BJ (cell line): ENCODE data around the gene LOXL3. TPM values are rescaled to one million over a fixed set of nuclear protein-coding genes. Genes with fewer than 3 reads are reported as not detected.

Experiments used
- CTCF ChIA-PET: fragments of 350-600 bp; formaldehyde crosslinking; extraction: SDS; loops from one replicate; lab custom pipeline; 2021; ENCODE audit warnings: antibody characterized with exemption, inconsistent platforms; lab: Yijun Ruan, JAX
- POLR2A ChIA-PET: fragments of 300-600 bp; sonication (Branson Sonifier 250); formaldehyde crosslinking; extraction: SDS; loops from one replicate; lab custom pipeline; 2021; ENCODE audit warnings: antibody characterized with exemption; lab: Charles Lee
- DNase-seq: peaks from one replicate; pipeline ENCODE4 v3.0.0-alpha.2; 2011; ENCODE audit warnings: low read depth
- H3K27me3 ChIP-seq: 2 replicates; pipeline ENCODE4 v1.6.0; 2011; ENCODE audit warnings: low read length; ENCODE audit not compliant: control insufficient read depth, insufficient read depth
- H3K36me3 ChIP-seq: 2 replicates; pipeline ENCODE4 v1.5.1; 2011; ENCODE audit warnings: low read length; ENCODE audit not compliant: control insufficient read depth, insufficient read depth
- H3K4me3 ChIP-seq: 2 replicates; pipeline ENCODE4 v1.5.1; 2011; ENCODE audit warnings: low read depth, mild to moderate bottlenecking, control low read depth, low read length
- CTCF ChIP-seq: IDR thresholded peaks from 2 replicates; pipeline ENCODE4 v1.5.1; 2011; ENCODE audit warnings: low read depth, mild to moderate bottlenecking, control low read depth, inconsistent platforms, low read length, moderate library complexity; ENCODE audit not compliant: insufficient read depth
- polyA plus RNA-seq: library from polyadenylated mRNA; depleted of rRNA; stranded (reverse); fragments of >200 nt; gene quantifications from 2 replicates; pipeline ENCODE4 v1.2.3, GENCODE V29; 2011

Gene LOXL3
- polyA plus RNA-seq, 1 experiment: 130 TPM

- ChIA-PET CTCF (interaction anchor here (0.6 to 10.9 kb wide), 15 partner anchors 8 to 178 kb away, joined by 3 to 149 read pairs (median 4); partner anchors contain the start of genes CCDC142, PCGF1 and TTC31), POLR2A (no interaction called here)
- Histone ChIP-seq H3K36me3 (no peaks in the 10 kb centered on the region), H3K4me3 (no peak overlapping the region), H3K27me3 (peaks cover 3% of the 10 kb centered on the region; the same call in 1 of the 2 replicates)
- DNase-seq: no peak
- peak; percentile 8; the same call in 1 of the 2 replicates for TF ChIP-seq CTCF
These were observed 31.9 kb upstream of the LOXL3 start for GRCh38 chr2:74585406-74586185.

GRCh38 chr2:74584088-74584645 lies 30.4 kb upstream of the LOXL3 start:
- CTCF ChIA-PET: interaction anchor here (1.2 to 10.9 kb wide), 7 partner anchors 9 to 193 kb away, joined by 3 to 149 read pairs (median 8); partner anchors contain the start of genes AUP1, CCDC142, HTRA2 and TTC31
- Histone ChIP-seq H3K27me3 (0 out of 2 replicates have a peak, but pooled peaks cover under 1% of the 10 kb centered on the region), H3K4me3 (no peak overlapping the region), H3K36me3 (no peaks in the 10 kb centered on the region)
- DNase-seq: no peak
- no peak for TF ChIP-seq CTCF
- POLR2A ChIA-PET: interaction anchor here (0.6 to 0.7 kb wide), 2 partner anchors 55 to 61 kb away, joined by 3 to 8 read pairs; partner anchors contain the start of genes AUP1 and HTRA2

- DNase-seq: no peak
- H3K27me3 ChIP-seq: no peaks in the 10 kb centered on the region
- no peak for TF ChIP-seq CTCF
- CTCF ChIA-PET: interaction anchor here (0.8 to 10.9 kb wide), 7 partner anchors 10 to 192 kb away, joined by 3 to 149 read pairs (median 4); partner anchors contain the start of genes AUP1, CCDC142, HTRA2 and TTC31
- no peak overlapping the region for H3K4me3 ChIP-seq
- no peaks in the 10 kb centered on the region for H3K36me3 ChIP-seq
- POLR2A ChIA-PET: interaction anchor here (0.5 to 0.8 kb wide), 2 partner anchors 9 to 54 kb away, joined by 4 to 5 read pairs; partner anchors contain the start of genes AUP1 and HTRA2
These were observed 29.8 kb upstream of the LOXL3 start for GRCh38 chr2:74583504-74583903.

GRCh38 chr2:74582184-74582583 lies 28.4 kb upstream of the LOXL3 start:
- no peak for TF ChIP-seq CTCF
- ChIA-PET POLR2A (no interaction called here), CTCF (interaction anchor here (0.7 to 10.9 kb wide), 4 partner anchors 9 to 99 kb away, joined by 3 to 149 read pairs (median 6); partner anchors contain the start of genes AUP1, CCDC142, HTRA2 and TTC31)
- H3K36me3 ChIP-seq: no peaks in the 10 kb centered on the region
- no peak for DNase-seq
- no peak overlapping the region for H3K4me3 ChIP-seq
- no peaks in the 10 kb centered on the region for H3K27me3 ChIP-seq

- POLR2A ChIA-PET: no interaction called here
- Histone ChIP-seq H3K27me3 (no peaks in the 10 kb centered on the region), H3K36me3 (no peaks in the 10 kb centered on the region), H3K4me3 (no peak overlapping the region)
- TF ChIP-seq CTCF: no peak
- CTCF ChIA-PET: interaction anchor here (0.6 to 10.9 kb wide), 3 partner anchors 10 to 380 kb away, joined by 3 to 149 read pairs (median 4); partner anchors contain the start of genes CCDC142 and TTC31
- no peak for DNase-seq
These were observed 27.7 kb upstream of the LOXL3 start for GRCh38 chr2:74581463-74581862.
